Ovary (tissue), 9 donors: Measurements from ENCODE around the gene CTNNA1. TPM values are rescaled to one million over a fixed set of nuclear protein-coding genes. Genes with fewer than 3 reads are reported as not detected.
"Not testable (repeated sequence)": the region's sequence is repeated elsewhere in the genome, so short reads cannot be mapped to it uniquely, and the experiment has no call there.

ENCODE experiments used
- DNase-seq, 5 donors: peaks; one replicate each; pipeline ENCODE4 v3.0.0-alpha.2; 2019 to 2020
- H3K27ac ChIP-seq, 2 donors: fragments of 200-600 bp; one replicate each; pipeline versions ENCODE4 v1.5.1 to v1.8.0; 2019 to 2022
- H3K27me3 ChIP-seq: fragments of 200-600 bp; one replicate; pipeline ENCODE4 v1.8.0; 2022
- H3K36me3 ChIP-seq: fragments of 200-600 bp; sonication (generic); one replicate; pipeline ENCODE4 v1.5.1; 2019
- H3K4me1 ChIP-seq: one replicate; pipeline ENCODE4 v1.8.1; 2013; ENCODE audit warnings: mild to moderate bottlenecking, moderate library complexity; ENCODE audit not compliant: insufficient read depth
- H3K4me3 ChIP-seq: fragments of 200-600 bp; sonication (generic); one replicate; pipeline ENCODE4 v1.5.1; 2017
- H3K9me3 ChIP-seq, 2 donors: fragments of 200-600 bp in 1 of 2; sonication (generic) in 1 of 2; one replicate each; pipeline versions ENCODE4 v1.5.1 to v1.8.1; 2013 to 2019; ENCODE audit warnings: mild to moderate bottlenecking in 1 of 2, moderate library complexity in 1 of 2
- CTCF ChIP-seq, 3 donors: fragments of 450-650 bp in 2 of 3; fragments of 200-600 bp in 1 of 3; IDR thresholded peaks; one replicate each; pipeline versions ENCODE4 v1.5.1 to v1.8.0; 2016 to 2022; ENCODE audit warnings: antibody characterized with exemption in 3 of 3, mild to moderate bottlenecking in 1 of 3
- EP300 ChIP-seq: sonication (generic); formaldehyde crosslinking; IDR thresholded peaks from one replicate; pipeline ENCODE4 v1.6.1; 2017; ENCODE audit warnings: antibody characterized with exemption
- POLR2A ChIP-seq: fragments of 450-650 bp; IDR thresholded peaks from one replicate; pipeline ENCODE4 v1.6.1; 2017; ENCODE audit warnings: antibody characterized with exemption, mild to moderate bottlenecking, moderate library complexity
- WGBS, 3 donors: extraction: QIAGEN DNeasy Blood & Tissue Kit in 1 of 3; methylation state at CpG; one replicate each; pipeline versions ENCODE4 v1.1.5 to v1.1.7; 2013 to 2017; 5-methylcytosine and 5-hydroxymethylcytosine counted together
- intact Hi-C, 4 donors: fragments of 100-400 bp; cut with DNase I; formaldehyde crosslinking; loops; one replicate each; pipeline versions ENCODE4 v1.11.0 to v1.15.1; 2022 to 2023
- polyA plus RNA-seq, 2 donors: library from polyadenylated mRNA; stranded (reverse); fragments of 200-250 nt in 1 of 2; fragments of 350-450 nt in 1 of 2; fragmentation: Illumina TruSeq in 1 of 2; extraction: RNeasy Lipid Tissue Mini Kit (QIAGEN cat#74804) in 1 of 2; gene quantifications; one replicate each; pipeline ENCODE4 v1.2.3, GENCODE V29; 2013 to 2014
- total RNA-seq, 7 donors: library from RNA; depleted of rRNA in 2 of 7; stranded (reverse); fragments of >200 nt in 2 of 7; fragmentation: NEBNext Ultra II Directional in 3 of 7; extraction: Animal tissue kit (Norgen Biotek cat#: 25700) in 3 of 7; gene quantifications; one replicate each; pipeline versions ENCODE4 v1.1.0 to v1.2.4, GENCODE V29; 2016 to 2023
- donor health status: DM: no; HTN: no; CAD: no; lungs with moderate emphysema.
- donor health status: DM: no; HTN: no; CAD: no.
- donor health status: Bipolar disorder and iron deficiency.
- donor health status: DM: yes; HTN: yes; CAD: no.
- donor health status: DM: no; HTN: no; CAD: no.
- donor health status: DM: yes; HTN: yes; CAD: no.

The CTNNA1 gene
- total and polyA plus RNA-seq, 9 donors = 125 to 306 (median 230) TPM

DNA sequence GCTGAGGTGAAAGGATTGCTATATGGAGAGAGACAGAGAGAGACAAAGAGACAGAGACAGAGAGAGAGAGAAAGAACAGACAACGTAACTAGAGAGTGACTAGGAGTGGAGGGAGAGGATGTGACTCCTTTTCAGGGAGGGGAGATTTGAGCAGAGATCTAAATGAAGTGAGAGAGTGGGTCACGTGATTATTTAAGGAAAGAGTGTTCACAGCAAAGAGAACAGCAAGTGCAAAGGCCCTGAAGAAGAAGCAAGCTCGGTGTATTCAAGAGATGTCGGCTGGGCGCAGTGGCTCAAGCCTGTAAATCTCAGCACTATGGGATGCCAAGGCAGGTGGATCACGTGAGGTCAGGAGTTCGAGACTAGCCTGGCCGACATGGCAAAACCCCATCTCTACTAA lies 40.9 kb upstream of the CTNNA1 start:
- WGBS, 3 donors = 93 to 94% (median 93%) methylated on average over 8 of the region's 8 CpGs
- TF ChIP-seq POLR2A = no peak
- TF ChIP-seq EP300 = no peak
- TF ChIP-seq CTCF (IDR thresholded peaks at IDR 0.05) = no peak
- no peaks in the 10 kb centered on the region for H3K27me3 ChIP-seq
- H3K4me1 ChIP-seq = no peaks in the 10 kb centered on the region
- H3K36me3 ChIP-seq = no peaks in the 10 kb centered on the region
- intact Hi-C loops = no loop called here
- H3K9me3 ChIP-seq = no peaks in the 10 kb centered on the region
- H3K27ac ChIP-seq = no peak overlapping the region
- DNase-seq = no peak
- no peak overlapping the region for H3K4me3 ChIP-seq

DNA sequence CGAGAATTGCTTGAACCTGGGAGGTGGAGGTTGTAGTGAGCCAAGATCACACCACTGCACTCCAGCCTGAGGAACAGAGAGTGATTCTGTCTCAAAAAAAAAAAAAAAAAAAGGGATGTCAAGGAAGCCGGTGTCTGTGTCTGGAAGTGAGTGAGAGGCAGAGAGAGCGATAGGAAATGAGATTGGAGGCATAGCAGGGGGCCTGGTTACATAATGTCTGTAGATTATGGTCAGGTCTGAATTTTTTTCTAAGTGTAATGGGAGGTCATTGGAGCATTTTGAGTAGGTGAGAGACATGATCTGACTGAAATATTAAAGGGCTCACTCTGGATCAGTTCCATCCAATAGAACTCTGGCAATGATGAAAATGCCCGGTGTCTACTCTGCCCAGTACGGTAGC lies 40.4 kb upstream of the CTNNA1 start:
- Histone ChIP-seq H3K9me3 (no peaks in the 10 kb centered on the region), H3K4me1 (no peaks in the 10 kb centered on the region), H3K27me3 (no peaks in the 10 kb centered on the region), H3K27ac (no peak overlapping the region), H3K4me3 (no peak overlapping the region), H3K36me3 (no peaks in the 10 kb centered on the region)
- WGBS, 3 donors = 86 to 90% (median 89%) methylated on average over 5 of the region's 5 CpGs
- no peak for TF ChIP-seq EP300
- no peak for TF ChIP-seq POLR2A
- TF ChIP-seq CTCF (IDR thresholded peaks at IDR 0.05) = no peak
- intact Hi-C loops = no loop called here
- DNase-seq = no peak

GRCh38 chr5:138713247-138713646 lies 40.0 kb upstream of the CTNNA1 start:
- no peaks in the 10 kb centered on the region for H3K4me1 ChIP-seq
- intact Hi-C loops = no loop called here

DNA sequence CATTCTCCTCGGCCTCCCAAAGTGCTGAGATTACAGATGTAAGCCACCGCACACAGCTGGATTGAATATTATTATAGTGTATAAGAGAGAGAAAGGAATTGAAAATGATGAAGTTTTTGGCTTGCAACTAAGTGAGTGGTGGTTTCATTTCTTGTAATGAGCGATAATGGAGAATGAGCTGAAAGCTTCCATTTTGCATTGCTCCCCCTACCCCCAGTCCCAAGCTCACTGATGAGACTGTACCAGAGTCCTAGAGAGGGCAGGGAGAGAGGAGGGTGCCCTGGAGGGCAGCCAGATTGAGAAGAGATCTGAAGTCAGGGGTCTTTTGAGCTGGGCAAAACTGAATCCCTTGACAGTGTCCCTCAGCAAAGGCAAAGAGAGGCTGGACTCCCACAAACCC lies 38.5 kb upstream of the CTNNA1 start:
- intact Hi-C loops = no loop called here
- Histone ChIP-seq H3K36me3 (no peaks in the 10 kb centered on the region), H3K27ac (no peak overlapping the region), H3K27me3 (no peaks in the 10 kb centered on the region), H3K4me3 (no peak overlapping the region), H3K4me1 (no peaks in the 10 kb centered on the region), H3K9me3 (no peaks in the 10 kb centered on the region)
- WGBS, 3 donors = 86 to 89% (median 87%) methylated on average over 3 of the region's 3 CpGs
- no peak for DNase-seq
- TF ChIP-seq CTCF (IDR thresholded peaks at IDR 0.05) (no peak), EP300 (no peak), POLR2A (no peak)

More at GRCh38 chr5:138713247-138713646, 40.0 kb upstream of the CTNNA1 start:
- TF ChIP-seq POLR2A = no peak
- no peak for TF ChIP-seq EP300
- TF ChIP-seq CTCF (IDR thresholded peaks at IDR 0.05) = no peak
- Histone ChIP-seq H3K9me3 (no peaks in the 10 kb centered on the region), H3K27me3 (no peaks in the 10 kb centered on the region), H3K4me3 (no peak overlapping the region), H3K36me3 (no peaks in the 10 kb centered on the region), H3K27ac (no peak overlapping the region)
- no peak for DNase-seq

- H3K27ac ChIP-seq, H3K9me3 ChIP-seq, H3K27me3 ChIP-seq, intact Hi-C loops, H3K4me3 ChIP-seq, H3K4me1 ChIP-seq, H3K36me3 ChIP-seq, DNase-seq: not testable (repeated sequence)
- WGBS, 3 donors = 72 to 89% (median 80%) methylated on average over 8 of the region's 8 CpGs
Observed at GRCh38 chr5:138715931-138716432, 37.2 kb upstream of the CTNNA1 start.
